Activated naive CD8-positive, alpha-beta T cell treated with anti-CD3 and anti-CD28 coated beads for 36 hours (primary cell): Measurements from ENCODE around the gene OR4C46. TPM values are rescaled to one million over a fixed set of nuclear protein-coding genes. Genes with fewer than 3 reads are reported as not detected.
"Not testable (repeated sequence)": the region's sequence is repeated elsewhere in the genome, so short reads cannot be mapped to it uniquely, and the experiment has no call there.

Experiments used
- DNase-seq: peaks from one replicate; pipeline ENCODE4 v3.0.0; 2021
- H3K27ac Mint-ChIP-seq: one replicate; pipeline ENCODE4 v1.8.0; 2022; ENCODE audit warnings: mild to moderate bottlenecking, moderate library complexity, mixed read lengths
- H3K27me3 Mint-ChIP-seq: one replicate; pipeline ENCODE4 v1.8.0; 2022; ENCODE audit warnings: mild to moderate bottlenecking, mixed read lengths
- H3K36me3 Mint-ChIP-seq: one replicate; pipeline ENCODE4 v1.8.0; 2021; ENCODE audit warnings: mild to moderate bottlenecking, mixed read lengths
- H3K4me1 Mint-ChIP-seq: one replicate; pipeline ENCODE4 v1.8.0; 2021; ENCODE audit warnings: mixed read lengths
- H3K4me3 Mint-ChIP-seq: one replicate; pipeline ENCODE4 v1.8.0; 2022; ENCODE audit warnings: mild to moderate bottlenecking, moderate library complexity, mixed read lengths
- H3K9me3 Mint-ChIP-seq: one replicate; pipeline ENCODE4 v1.8.0; 2022; ENCODE audit warnings: mixed read lengths
- total RNA-seq, 2 experiments: library from RNA; stranded (reverse); gene quantifications; one replicate each; pipeline ENCODE4 v1.2.3, GENCODE V29; 2021

Gene OR4C46
- total RNA-seq: not detected

DNA sequence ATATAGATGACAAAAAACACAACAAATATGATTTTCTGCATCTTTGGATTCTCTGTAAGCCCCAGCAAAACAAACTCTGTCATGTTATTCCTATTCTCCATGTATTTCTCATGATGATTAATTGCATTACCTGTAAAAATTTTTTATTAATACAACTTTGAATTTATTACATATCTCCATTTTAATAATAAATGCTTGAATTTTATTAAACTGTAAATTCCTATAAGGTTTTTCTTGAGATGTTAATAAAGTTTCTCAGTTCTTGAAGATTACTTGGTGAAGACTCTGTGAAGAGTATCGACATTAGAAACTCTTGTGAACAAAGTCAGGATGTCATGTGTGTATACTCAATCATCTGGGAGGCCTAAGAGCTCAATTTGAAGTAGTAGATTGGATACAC, at the start of gene OR4C46:
Gene OR4C46 (minus strand): TSS at position 101 of the 400 bp plus-strand sequence. CDS start 0 bp downstream, at position 101.
- Mint-ChIP-seq H3K4me3 (no peak within 1 kb of the TSS), H3K27me3 (no peaks in the 10 kb centered on the region), H3K27ac (no peak within 1 kb of the TSS), H3K9me3 (peaks cover 12% of the 10 kb centered on the region), H3K4me1 (no peaks in the 10 kb centered on the region), H3K36me3 (no peaks in the 10 kb centered on the region)
- no peak for DNase-seq

DNA sequence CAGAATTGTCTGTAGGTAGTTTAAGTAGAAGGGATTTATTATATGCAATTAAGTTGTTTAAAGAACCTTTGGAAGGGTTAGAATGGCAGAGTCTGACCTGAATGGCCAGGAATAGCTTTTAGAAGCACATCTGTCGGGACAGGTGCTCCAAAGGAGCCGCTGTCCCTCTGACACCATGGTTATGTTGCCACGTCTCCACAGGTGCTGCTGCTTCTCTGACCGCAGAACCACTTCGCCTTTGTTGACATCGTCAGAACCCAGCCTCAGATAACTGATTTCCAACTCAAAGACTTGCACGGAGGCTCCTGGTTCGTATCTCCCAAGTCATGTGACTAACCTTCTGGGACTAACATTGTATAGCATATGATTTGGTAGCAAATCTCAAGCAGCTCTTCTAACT, 41.8 kb upstream of the OR4C46 start:
- H3K9me3 Mint-ChIP-seq, H3K4me1 Mint-ChIP-seq, H3K4me3 Mint-ChIP-seq, H3K36me3 Mint-ChIP-seq, DNase-seq, H3K27me3 Mint-ChIP-seq, H3K27ac Mint-ChIP-seq: not testable (repeated sequence)

DNA sequence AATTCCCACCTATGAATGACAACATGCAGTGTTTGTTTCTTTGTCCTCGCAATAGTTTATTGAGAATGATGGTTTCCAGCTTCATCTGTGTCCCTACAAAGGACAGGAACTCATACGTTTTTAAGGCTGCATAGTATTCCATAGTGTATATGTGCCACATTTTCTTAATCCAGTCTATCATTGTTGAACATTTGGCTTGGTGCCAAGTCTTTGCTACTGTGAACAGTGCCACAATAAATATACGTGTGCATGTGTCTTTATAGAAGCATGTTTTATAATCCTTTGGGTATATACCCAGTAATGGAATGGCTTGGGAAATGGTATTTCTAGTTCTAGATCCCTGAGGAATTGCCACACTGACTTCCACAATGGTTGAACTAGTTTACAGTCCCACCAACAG, 42.4 kb downstream of the OR4C46 start:
- peaks cover 44% of the 10 kb centered on the region for H3K9me3 Mint-ChIP-seq

DNA sequence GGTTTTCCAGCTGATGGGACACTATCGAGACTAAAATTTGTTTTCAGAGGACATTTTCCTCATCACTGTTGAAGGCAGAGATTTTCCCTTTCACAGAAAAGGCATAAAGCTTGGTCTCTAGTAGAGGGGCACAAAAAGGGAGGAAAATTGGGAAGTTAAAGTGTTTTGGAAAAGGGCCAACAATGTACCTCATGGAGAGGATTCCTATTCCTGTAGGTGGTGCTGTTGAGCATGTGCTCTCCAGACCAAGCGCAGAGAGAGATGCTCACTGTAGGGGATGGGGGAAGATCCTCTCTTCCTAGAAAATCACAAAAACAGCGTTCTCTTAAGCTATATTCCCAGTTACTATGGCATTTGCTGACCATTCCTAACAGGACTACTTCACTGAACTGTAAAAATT, 44.9 kb downstream of the OR4C46 start:
- peaks cover 3% of the 10 kb centered on the region for H3K36me3 Mint-ChIP-seq
- H3K27ac Mint-ChIP-seq: no peak overlapping the region
- no peak for DNase-seq
- no peaks in the 10 kb centered on the region for H3K27me3 Mint-ChIP-seq
- H3K4me3 Mint-ChIP-seq: no peak overlapping the region
- H3K9me3 Mint-ChIP-seq: peaks cover 39% of the 10 kb centered on the region
- no peaks in the 10 kb centered on the region for H3K4me1 Mint-ChIP-seq

More for the DNA sequence above, 42.4 kb downstream of the OR4C46 start:
- H3K36me3 Mint-ChIP-seq, H3K27ac Mint-ChIP-seq, DNase-seq, H3K4me3 Mint-ChIP-seq, H3K4me1 Mint-ChIP-seq, H3K27me3 Mint-ChIP-seq: not testable (repeated sequence)

DNA sequence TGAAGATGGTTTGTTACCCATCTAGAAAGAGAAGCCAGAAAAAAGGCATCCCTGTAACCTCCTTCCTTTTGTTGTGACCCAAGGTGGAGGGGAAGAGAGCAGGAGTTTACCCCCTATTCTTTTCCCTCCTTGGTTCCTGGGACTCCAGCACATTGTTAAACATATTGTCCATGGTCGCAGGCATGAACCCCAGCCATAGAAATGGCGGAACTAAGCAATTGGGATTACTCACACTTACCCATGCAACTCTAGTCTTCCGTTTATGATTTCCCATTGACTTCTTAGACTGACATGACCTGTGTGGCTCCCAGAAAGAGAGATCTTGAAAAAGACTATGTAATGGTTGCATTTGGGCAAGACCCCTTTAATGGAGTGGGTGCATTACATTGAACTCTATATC, 45.4 kb downstream of the OR4C46 start:
- Mint-ChIP-seq H3K27me3 (no peaks in the 10 kb centered on the region), H3K4me1 (no peaks in the 10 kb centered on the region), H3K9me3 (peaks cover 40% of the 10 kb centered on the region), H3K27ac (no peak overlapping the region), H3K4me3 (no peak overlapping the region), H3K36me3 (peaks cover 3% of the 10 kb centered on the region)
- DNase-seq: no peak

Other genes with a start within 250 kb of the OR4C46 start
- gene OR4A5, start 102.8 kb upstream of the OR4C46 start, total RNA-seq: not detected